Skeletal muscle satellite cell (primary cell): ENCODE measurements around the gene MAP3K13.
A peak's percentile ranks its signal among the peaks of the same experiment; 100 is the strongest.

Experiments used
- H3K27me3 ChIP-seq: 2 replicates; pipeline ENCODE4 v1.7.0; 2013; ENCODE audit warnings: low read length; ENCODE audit not compliant: control insufficient read depth, insufficient read depth
- H3K36me3 ChIP-seq: 2 replicates; pipeline ENCODE4 v1.7.0; 2013; ENCODE audit warnings: mild to moderate bottlenecking, control low read depth, low read length; ENCODE audit not compliant: insufficient read depth
- H3K4me1 ChIP-seq: 2 replicates; pipeline ENCODE4 v1.7.0; 2013; ENCODE audit warnings: low read length; ENCODE audit not compliant: control insufficient read depth, insufficient read depth
- H3K4me2 ChIP-seq: 2 replicates; pipeline ENCODE4 v1.7.0; 2013; ENCODE audit warnings: mild to moderate bottlenecking, low read length
- H3K4me3 ChIP-seq: 2 replicates; pipeline ENCODE4 v1.7.0; 2013; ENCODE audit warnings: low read length
- H3K9ac ChIP-seq: 2 replicates; pipeline ENCODE4 v1.7.0; 2013; ENCODE audit warnings: mild to moderate bottlenecking, low read depth, low read length, moderate library complexity
- H3K9me3 ChIP-seq: replicated peaks from 2 replicates; pipeline ENCODE4 v1.7.0; 2013; ENCODE audit warnings: mild to moderate bottlenecking, control low read depth, low read length

The MAP3K13 gene

DNA sequence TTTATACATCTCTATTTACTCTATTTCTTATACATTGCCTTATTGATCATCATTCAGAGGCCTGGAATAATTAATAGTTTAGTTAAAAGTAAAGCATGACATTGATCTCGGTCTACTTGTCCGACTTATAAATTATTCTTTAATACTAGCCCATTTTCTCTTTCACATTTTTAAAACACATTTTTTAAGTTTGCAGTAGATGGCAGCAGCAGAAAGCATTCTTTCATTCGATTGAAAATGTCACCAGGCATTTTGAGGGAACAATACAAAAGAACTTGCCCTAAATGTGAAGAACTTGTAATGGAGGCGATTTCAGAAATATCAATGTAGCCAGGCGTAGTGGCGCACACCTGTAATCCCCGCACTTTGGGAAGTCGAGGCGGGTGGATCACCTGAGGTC lies 15.5 kb upstream of the MAP3K13 start:
- Histone ChIP-seq H3K27me3 (no peaks in the 10 kb centered on the region), H3K4me3 (no peak overlapping the region), H3K36me3 (no peaks in the 10 kb centered on the region), H3K4me1 (peaks cover 6% of the 10 kb centered on the region), H3K9ac (no peak overlapping the region), H3K9me3 (no peaks in the 10 kb centered on the region), H3K4me2 (no peak overlapping the region)

- Histone ChIP-seq H3K27me3 (no peaks in the 10 kb centered on the region), H3K4me2 (no peak overlapping the region), H3K4me3 (no peak overlapping the region), H3K9me3 (no peaks in the 10 kb centered on the region), H3K9ac (no peak overlapping the region), H3K4me1 (no peaks in the 10 kb centered on the region), H3K36me3 (no peaks in the 10 kb centered on the region)
These were observed 12.1 kb upstream of the MAP3K13 start for GRCh38 chr3:185350841-185351240.

GRCh38 chr3:185351396-185351795 lies 11.5 kb upstream of the MAP3K13 start:
- Histone ChIP-seq H3K9ac (no peak overlapping the region), H3K4me2 (no peak overlapping the region), H3K9me3 (no peaks in the 10 kb centered on the region), H3K4me1 (no peaks in the 10 kb centered on the region), H3K4me3 (no peak overlapping the region), H3K27me3 (no peaks in the 10 kb centered on the region), H3K36me3 (no peaks in the 10 kb centered on the region)

GRCh38 chr3:185353225-185353624 lies 9.7 kb upstream of the MAP3K13 start:
- Histone ChIP-seq H3K36me3 (no peaks in the 10 kb centered on the region), H3K4me3 (no peak overlapping the region), H3K4me2 (no peak overlapping the region), H3K27me3 (no peaks in the 10 kb centered on the region), H3K4me1 (no peaks in the 10 kb centered on the region), H3K9ac (no peak overlapping the region), H3K9me3 (no peaks in the 10 kb centered on the region)

GRCh38 chr3:185353823-185354614 lies 8.9 kb upstream of the MAP3K13 start:
- Histone ChIP-seq H3K9me3 (no peaks in the 10 kb centered on the region), H3K9ac (no peak overlapping the region), H3K4me1 (no peaks in the 10 kb centered on the region), H3K4me2 (no peak overlapping the region), H3K4me3 (no peak overlapping the region), H3K36me3 (no peaks in the 10 kb centered on the region), H3K27me3 (no peaks in the 10 kb centered on the region)

- H3K9me3 ChIP-seq = no peaks in the 10 kb centered on the region
- H3K4me3 ChIP-seq = no peak overlapping the region
- no peaks in the 10 kb centered on the region for H3K36me3 ChIP-seq
- H3K27me3 ChIP-seq = no peaks in the 10 kb centered on the region
- no peak overlapping the region for H3K9ac ChIP-seq
- peaks cover 1% of the 10 kb centered on the region for H3K4me1 ChIP-seq
- no peak overlapping the region for H3K4me2 ChIP-seq
These were observed 6.4 kb upstream of the MAP3K13 start for GRCh38 chr3:185356499-185356898.

- Histone ChIP-seq H3K9ac (peak overlapping the region; percentile 18), H3K4me1 (peaks cover 12% of the 10 kb centered on the region), H3K4me3 (no peak overlapping the region), H3K9me3 (no peaks in the 10 kb centered on the region), H3K36me3 (no peaks in the 10 kb centered on the region), H3K4me2 (peak overlapping the region; percentile 85), H3K27me3 (peaks cover 6% of the 10 kb centered on the region)
These were observed 1.0 kb upstream of the MAP3K13 start for GRCh38 chr3:185361920-185362319.

DNA sequence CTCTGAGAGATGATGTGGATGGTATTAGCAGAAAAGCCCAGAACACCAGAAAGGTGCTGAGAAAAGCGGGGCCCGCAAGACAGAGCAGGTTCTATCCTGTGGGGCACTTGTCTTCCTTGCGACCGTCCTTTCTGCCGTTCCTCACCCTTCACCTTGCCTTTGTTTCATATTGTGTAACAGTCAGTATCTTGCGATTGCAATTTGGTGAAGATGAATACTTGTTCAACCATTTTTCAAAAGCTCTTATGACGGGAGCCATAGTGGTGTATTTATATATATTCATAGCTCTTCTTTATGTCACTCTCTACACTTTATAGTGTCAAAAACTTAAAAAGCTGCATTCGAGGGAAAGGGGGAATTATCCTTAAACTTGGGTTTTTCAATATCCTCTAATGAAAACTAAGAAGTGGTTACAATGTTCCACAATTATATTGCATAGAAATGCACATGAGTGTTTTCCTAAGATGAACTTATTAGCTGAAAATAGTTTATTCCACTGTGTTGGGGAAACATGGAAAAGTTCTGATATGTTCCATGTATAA lies 797 bp downstream of the MAP3K13 start:
- H3K36me3 ChIP-seq = no peaks in the 10 kb centered on the region
- H3K4me3 ChIP-seq = peak overlapping the region; percentile 68
- peaks cover 17% of the 10 kb centered on the region for H3K4me1 ChIP-seq
- no peaks in the 10 kb centered on the region for H3K9me3 ChIP-seq
- peak overlapping the region; percentile 73 for H3K9ac ChIP-seq
- peaks cover 6% of the 10 kb centered on the region for H3K27me3 ChIP-seq
- H3K4me2 ChIP-seq = peak overlapping the region; percentile 85

DNA sequence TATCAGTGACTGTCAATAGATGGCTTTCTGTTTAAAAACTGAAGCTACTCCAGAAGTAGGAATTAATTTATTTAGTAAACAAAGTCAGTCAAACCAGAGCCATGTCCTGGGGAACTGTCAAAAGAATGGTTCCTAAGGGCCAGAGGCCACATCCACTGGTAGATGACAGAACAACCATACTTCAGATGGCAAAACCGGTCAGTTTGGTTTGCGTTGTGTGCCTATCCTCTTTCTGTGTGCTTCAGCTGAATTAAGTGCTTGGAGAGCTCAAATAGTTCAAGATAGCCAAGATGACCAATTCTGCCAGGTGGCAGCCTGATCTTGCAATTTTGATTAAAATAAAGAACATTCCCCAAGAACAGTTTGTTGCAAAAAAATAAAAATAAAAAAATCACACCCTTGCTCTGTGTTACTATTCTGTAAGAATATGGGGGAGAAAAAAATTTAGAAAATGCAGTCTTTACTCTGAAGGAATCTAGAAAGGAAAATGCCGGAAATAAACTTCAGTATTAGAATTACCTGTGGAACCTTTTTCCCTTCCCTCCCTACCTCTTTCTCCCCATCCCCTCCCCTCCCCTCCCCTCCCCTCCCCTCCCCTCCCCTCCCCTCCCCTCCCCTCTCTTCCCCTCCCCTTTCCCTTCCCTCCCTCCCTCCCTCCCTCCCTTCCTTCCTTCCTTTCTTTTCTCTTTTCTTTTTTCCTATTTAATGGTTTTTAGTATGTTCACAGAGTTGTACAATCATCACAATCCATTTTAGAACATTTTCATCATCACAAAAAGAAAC lies 2.5 kb downstream of the MAP3K13 start:
- no peak overlapping the region for H3K4me2 ChIP-seq
- no peaks in the 10 kb centered on the region for H3K9me3 ChIP-seq
- H3K4me3 ChIP-seq = no peak overlapping the region
- peaks cover 17% of the 10 kb centered on the region for H3K4me1 ChIP-seq
- H3K9ac ChIP-seq = no peak overlapping the region
- H3K36me3 ChIP-seq = no peaks in the 10 kb centered on the region
- H3K27me3 ChIP-seq = peaks cover 6% of the 10 kb centered on the region

GRCh38 chr3:185366074-185366335 lies 3.1 kb downstream of the MAP3K13 start:
- peaks cover 6% of the 10 kb centered on the region for H3K27me3 ChIP-seq

DNA sequence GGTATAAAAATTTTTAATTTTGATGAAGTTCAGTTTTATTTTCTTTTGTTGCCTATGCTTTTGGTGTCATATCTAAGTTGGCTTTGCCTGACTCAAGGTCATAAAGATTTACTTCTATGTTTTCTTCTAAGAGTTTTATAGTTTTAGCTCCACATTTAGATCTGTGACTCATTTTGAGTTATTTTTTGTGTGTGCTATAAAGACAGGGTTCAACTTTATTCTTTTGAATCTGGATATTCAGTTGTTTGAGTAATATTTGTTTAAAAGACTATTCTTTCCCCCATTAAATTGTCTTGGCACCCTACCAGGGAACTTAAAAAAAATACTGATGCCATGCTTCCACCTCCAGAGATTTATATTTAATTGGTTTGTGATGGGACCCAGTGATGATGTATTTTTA lies 4.0 kb downstream of the MAP3K13 start:
- Histone ChIP-seq H3K9me3 (no peaks in the 10 kb centered on the region), H3K27me3 (peaks cover 6% of the 10 kb centered on the region), H3K4me1 (peaks cover 12% of the 10 kb centered on the region), H3K36me3 (no peaks in the 10 kb centered on the region), H3K4me3 (no peak overlapping the region), H3K9ac (no peak overlapping the region), H3K4me2 (no peak overlapping the region)

More at GRCh38 chr3:185366074-185366335, 3.1 kb downstream of the MAP3K13 start:
- Histone ChIP-seq H3K4me3 (no peak overlapping the region), H3K4me1 (peaks cover 17% of the 10 kb centered on the region), H3K9me3 (no peaks in the 10 kb centered on the region), H3K4me2 (no peak overlapping the region), H3K36me3 (no peaks in the 10 kb centered on the region), H3K9ac (no peak overlapping the region)
